Lower leg skin (tissue), 4 donors: ENCODE results near the gene PCDHGB6. TPM values are rescaled to one million over a fixed set of nuclear protein-coding genes. Genes with fewer than 3 reads are reported as not detected.
"Not testable (repeated sequence)": the region's sequence is repeated elsewhere in the genome, so short reads cannot be mapped to it uniquely, and the experiment has no call there.

ENCODE experiments used
- DNase-seq, 2 donors: peaks; one replicate each; pipeline ENCODE4 v3.0.0-alpha.2; 2019; ENCODE audit warnings: low spot score in 2 of 2
- H3K4me3 ChIP-seq: fragments of 200-600 bp; sonication (generic); 2 replicates; pipeline ENCODE4 v1.5.1; 2017; ENCODE audit warnings: mild to moderate bottlenecking, low read depth; ENCODE audit not compliant: poor library complexity, severe bottlenecking
- POLR2A ChIP-seq, 2 donors: fragments of 450-650 bp; IDR thresholded peaks; one replicate each; pipeline ENCODE4 v1.6.1; 2016 to 2017; ENCODE audit warnings: antibody characterized with exemption in 2 of 2, mild to moderate bottlenecking in 1 of 2, moderate library complexity in 1 of 2
- WGBS, 2 donors: methylation state at CpG; one replicate each; pipeline ENCODE4 v1.1.5; 2018; 5-methylcytosine and 5-hydroxymethylcytosine counted together
- intact Hi-C: fragments of 100-400 bp; cut with DNase I; formaldehyde crosslinking; loops from one replicate; pipeline ENCODE4 v1.15.0; 2023; ENCODE audit warnings: low total_unique reads
- total RNA-seq, 4 donors: library from RNA; depleted of rRNA; stranded (reverse); fragments of >200 nt; gene quantifications; one replicate each; pipeline ENCODE4 v1.1.0, GENCODE V29; 2016
- TF ChIP-seq, protein P1 (sequence below), 3 donors: fragments of 450-650 bp; IDR thresholded peaks; one replicate each; pipeline ENCODE4 v1.5.1; 2016; ENCODE audit warnings: antibody characterized with exemption in 3 of 3, mild to moderate bottlenecking in 3 of 3, moderate library complexity in 2 of 3

The PCDHGB6 gene
- total RNA-seq, 4 donors from 2014 or later = 4.4 to 7.4 (median 6.6) TPM

DNA sequence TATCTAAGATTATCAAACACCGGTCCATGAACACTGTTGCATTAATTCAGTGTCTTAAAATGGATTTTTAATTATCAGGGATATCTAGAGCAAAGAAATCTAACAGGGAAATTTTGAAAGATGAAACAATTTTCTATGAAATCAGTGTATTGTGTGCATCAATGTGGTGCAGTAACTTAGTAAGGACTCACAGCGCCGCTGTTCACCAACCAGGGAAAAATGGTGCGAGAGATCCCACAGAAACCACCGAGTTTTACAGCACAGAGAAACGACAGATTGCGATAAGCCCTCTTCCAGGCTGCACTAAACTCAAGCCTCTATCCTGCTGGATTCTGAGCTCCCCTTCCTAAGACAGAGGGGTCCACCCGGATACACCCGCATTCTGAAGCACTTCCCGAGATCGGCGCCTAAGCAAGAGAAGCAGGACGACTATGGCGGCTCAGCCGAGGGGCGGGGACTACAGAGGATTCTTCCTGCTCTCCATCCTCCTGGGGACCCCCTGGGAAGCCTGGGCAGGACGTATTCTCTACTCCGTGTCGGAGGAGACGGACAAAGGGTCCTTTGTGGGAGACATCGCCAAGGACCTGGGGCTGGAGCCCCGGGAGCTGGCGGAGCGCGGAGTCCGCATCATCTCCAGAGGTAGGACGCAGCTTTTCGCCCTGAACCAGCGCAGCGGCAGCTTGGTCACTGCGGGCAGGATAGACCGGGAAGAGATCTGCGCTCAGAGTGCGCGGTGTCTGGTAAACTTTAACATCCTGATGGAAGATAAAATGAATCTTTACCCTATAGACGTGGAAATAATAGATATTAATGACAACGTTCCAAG lies 25.1 kb upstream of the PCDHGB6 start, which contains the start of gene PCDHGA7:
Gene PCDHGA7 (plus strand): TSS at position 274 of the 826 bp plus-strand sequence. CDS start 158 bp downstream, at position 432.
- WGBS, 2 donors = 17 to 22% methylated on average over 31 to 35 of the region's 37 CpGs
- H3K4me3 ChIP-seq = no peak within 1 kb of the TSS
- intact Hi-C loops = no loop called here
- TF ChIP-seq, protein P1, sequence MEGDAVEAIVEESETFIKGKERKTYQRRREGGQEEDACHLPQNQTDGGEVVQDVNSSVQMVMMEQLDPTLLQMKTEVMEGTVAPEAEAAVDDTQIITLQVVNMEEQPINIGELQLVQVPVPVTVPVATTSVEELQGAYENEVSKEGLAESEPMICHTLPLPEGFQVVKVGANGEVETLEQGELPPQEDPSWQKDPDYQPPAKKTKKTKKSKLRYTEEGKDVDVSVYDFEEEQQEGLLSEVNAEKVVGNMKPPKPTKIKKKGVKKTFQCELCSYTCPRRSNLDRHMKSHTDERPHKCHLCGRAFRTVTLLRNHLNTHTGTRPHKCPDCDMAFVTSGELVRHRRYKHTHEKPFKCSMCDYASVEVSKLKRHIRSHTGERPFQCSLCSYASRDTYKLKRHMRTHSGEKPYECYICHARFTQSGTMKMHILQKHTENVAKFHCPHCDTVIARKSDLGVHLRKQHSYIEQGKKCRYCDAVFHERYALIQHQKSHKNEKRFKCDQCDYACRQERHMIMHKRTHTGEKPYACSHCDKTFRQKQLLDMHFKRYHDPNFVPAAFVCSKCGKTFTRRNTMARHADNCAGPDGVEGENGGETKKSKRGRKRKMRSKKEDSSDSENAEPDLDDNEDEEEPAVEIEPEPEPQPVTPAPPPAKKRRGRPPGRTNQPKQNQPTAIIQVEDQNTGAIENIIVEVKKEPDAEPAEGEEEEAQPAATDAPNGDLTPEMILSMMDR (IDR thresholded peaks at IDR 0.05) = no peak
- DNase-seq = peak in 1 of 2 donors; percentile 39

DNA sequence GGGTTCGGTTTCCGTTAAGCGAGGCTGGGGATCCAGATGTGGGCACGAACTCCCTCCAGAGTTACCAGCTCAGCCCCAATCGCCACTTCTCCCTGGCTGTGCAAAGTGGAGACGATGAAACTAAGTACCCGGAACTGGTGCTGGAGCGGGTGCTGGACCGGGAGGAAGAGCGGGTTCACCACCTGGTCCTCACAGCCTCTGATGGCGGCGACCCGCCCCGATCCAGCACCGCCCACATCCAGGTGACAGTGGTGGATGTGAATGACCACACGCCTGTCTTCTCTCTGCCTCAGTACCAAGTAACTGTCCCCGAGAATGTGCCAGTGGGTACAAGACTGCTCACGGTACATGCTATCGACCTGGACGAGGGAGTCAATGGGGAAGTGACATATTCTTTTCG lies 24.5 kb upstream of the PCDHGB6 start:
- TF ChIP-seq POLR2A (IDR thresholded peaks at IDR 0.05) = no peak
- TF ChIP-seq, protein P1 (IDR thresholded peaks at IDR 0.05) = no peak
- 37 to 44% methylated on average over 21 of the region's 21 CpGs for WGBS, 2 donors
- intact Hi-C loops = no loop called here
- H3K4me3 ChIP-seq = no peak overlapping the region
- DNase-seq = peak in 1 of 2 donors; percentile 69

DNA sequence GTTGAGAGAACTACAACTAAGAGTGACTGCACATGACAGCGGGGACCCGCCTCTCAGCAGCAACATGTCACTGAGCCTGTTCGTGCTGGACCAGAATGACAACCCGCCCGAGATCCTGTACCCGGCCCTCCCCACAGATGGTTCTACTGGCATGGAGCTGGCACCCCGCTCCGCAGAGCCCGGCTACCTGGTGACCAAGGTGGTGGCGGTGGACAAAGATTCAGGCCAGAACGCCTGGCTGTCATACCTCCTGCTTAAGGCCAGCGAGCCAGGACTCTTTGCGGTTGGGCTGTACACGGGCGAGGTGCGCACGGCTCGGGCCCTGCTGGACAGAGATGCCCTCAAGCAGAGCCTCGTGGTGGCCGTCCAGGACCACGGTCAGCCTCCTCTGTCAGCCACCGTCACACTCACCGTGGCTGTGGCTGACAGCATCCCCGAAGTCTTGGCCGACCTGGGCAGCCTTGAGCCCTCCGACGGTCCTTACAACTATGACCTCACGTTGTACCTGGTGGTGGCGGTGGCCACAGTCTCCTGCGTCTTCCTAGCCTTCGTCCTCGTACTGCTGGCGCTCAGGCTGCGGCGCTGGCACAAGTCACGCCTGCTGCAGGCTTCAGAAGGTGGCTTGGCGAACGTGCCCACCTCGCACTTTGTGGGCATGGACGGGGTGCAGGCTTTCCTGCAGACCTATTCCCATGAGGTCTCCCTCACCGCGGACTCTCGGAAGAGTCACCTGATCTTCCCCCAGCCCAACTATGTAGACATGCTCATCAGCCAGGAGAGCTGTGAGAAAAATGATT lies 23.2 kb upstream of the PCDHGB6 start:
- peak in 1 of 2 donors; percentile 70 for DNase-seq
- no peak overlapping the region for H3K4me3 ChIP-seq
- 46 to 53% methylated on average over 23 to 43 of the region's 43 CpGs for WGBS, 2 donors
- intact Hi-C loops = no loop called here
- no peak for TF ChIP-seq POLR2A (IDR thresholded peaks at IDR 0.05)
- TF ChIP-seq, protein P1 (IDR thresholded peaks at IDR 0.05) = no peak

DNA sequence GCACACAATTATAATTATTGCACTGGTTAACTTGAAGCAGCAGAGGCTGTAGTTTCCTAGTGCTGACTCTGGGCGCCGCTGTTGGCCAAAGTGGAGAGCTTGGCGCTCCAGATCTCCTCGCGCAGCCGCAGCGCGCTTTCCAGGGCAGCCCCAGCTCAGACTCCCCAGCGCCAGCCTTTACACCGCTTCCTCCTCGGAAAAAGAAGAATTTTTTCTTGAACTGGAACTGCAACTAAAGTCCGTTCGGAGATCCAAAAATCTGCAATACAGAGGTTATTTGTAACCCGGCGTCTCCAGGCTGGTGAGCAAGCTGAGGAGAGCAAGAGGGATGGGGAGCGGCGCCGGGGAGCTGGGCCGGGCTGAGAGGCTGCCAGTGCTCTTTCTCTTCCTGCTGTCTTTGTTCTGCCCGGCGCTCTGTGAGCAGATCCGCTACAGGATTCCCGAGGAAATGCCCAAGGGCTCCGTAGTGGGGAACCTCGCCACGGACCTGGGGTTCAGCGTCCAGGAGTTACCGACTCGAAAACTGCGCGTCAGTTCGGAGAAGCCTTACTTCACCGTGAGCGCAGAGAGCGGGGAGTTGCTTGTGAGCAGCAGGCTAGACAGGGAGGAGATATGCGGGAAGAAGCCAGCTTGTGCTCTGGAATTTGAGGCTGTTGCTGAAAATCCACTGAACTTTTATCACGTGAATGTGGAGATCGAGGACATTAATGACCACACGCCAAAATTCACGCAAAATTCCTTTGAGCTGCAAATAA lies 20.1 kb upstream of the PCDHGB6 start, which contains the start of gene PCDHGB4:
Gene PCDHGB4 (plus strand): TSS at position 142 of the 755 bp plus-strand sequence. CDS start 187 bp downstream, at position 329.
- intact Hi-C loops, H3K4me3 ChIP-seq: not testable (repeated sequence)
- peak in 1 of 2 donors; percentile 69 for DNase-seq
- 13 to 14% methylated on average over 23 to 24 of the region's 40 CpGs for WGBS, 2 donors

DNA sequence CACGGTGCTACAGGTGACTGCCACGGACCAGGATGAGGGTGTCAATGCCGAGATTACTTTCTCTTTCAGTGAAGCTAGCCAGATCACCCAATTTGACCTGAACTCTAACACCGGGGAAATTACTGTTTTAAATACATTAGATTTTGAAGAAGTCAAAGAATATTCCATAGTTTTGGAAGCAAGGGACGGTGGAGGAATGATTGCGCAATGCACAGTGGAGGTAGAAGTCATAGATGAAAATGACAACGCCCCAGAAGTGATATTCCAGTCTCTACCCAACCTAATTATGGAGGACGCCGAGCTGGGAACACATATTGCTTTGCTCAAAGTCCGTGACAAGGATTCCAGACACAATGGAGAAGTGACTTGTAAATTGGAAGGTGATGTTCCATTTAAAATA lies 19.2 kb upstream of the PCDHGB6 start:
- WGBS, 2 donors = 46 to 51% methylated on average over 10 of the region's 10 CpGs
- intact Hi-C loops = no loop called here
- no peak for TF ChIP-seq POLR2A (IDR thresholded peaks at IDR 0.05)
- TF ChIP-seq, protein P1 (IDR thresholded peaks at IDR 0.05) = no peak
- H3K4me3 ChIP-seq = no peak overlapping the region
- no peak for DNase-seq
